Activated CD4-positive, alpha-beta T cell treated with anti-CD3 and anti-CD28 coated beads, Interleukin-2, amount 50 U/mL, for 1 hour (primary cell): Measurements from ENCODE around the gene DNAH1.

Source experiments
- DNase-seq: peaks from one replicate; pipeline ENCODE4 v3.0.0-alpha.2; 2020

The DNAH1 gene

DNA sequence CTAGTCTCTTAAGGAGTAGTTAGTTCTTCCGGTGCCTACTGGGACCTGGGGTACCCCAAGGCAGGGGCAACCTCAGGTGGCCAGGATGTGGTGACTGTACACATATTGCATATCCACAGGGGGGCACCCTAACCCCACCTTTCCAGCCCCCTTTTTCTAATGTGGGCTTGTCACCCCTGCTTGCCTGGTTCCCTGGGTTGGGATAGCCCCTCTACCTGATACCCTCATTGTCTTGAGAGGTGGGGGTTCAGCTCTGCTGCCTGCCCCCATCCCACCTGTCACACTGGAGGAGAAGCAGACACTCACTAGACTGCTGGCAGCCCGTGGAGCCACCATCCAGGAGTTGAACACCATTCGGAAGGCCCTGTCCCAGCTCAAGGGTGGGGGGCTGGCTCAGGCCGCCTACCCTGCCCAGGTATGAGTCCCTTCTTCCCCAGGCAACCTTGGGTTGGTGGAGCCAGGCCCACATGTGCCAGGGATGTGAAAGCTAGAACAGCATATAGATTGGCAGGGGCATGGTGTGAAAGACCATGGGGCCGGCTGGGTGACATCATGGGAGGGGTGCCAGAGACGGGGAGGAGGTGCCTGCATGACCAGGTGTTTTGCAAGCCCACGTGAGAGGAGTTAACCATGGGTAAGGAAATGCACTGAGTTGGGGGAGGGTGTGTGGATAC lies 24.5 kb upstream of the DNAH1 start:
- peak; percentile 38 for DNase-seq

DNA sequence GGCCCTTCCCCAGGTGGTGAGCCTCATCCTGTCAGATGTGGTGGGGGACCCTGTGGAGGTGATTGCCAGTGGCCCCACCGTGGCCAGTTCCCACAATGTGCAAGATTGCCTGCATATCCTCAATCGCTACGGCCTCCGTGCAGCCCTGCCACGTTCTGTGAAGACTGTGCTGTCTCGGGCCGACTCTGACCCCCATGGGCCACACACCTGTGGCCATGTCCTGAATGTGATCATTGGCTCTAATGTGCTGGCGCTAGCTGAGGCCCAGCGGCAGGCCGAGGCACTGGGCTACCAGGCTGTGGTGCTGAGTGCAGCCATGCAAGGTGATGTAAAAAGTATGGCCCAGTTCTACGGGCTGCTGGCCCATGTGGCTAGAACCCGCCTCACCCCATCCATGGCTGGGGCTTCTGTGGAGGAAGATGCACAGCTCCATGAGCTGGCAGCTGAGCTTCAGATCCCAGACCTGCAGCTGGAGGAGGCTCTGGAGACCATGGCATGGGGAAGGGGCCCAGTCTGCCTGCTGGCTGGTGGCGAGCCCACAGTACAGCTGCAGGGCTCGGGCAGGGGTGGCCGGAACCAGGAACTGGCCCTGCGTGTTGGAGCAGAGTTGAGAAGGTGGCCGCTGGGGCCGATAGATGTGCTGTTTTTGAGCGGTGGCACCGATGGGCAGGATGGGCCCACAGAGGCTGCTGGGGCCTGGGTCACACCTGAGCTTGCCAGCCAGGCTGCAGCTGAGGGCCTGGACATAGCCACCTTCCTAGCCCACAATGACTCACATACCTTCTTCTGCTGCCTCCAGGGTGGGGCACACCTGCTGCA lies 23.7 kb upstream of the DNAH1 start:
- no peak for DNase-seq

DNA sequence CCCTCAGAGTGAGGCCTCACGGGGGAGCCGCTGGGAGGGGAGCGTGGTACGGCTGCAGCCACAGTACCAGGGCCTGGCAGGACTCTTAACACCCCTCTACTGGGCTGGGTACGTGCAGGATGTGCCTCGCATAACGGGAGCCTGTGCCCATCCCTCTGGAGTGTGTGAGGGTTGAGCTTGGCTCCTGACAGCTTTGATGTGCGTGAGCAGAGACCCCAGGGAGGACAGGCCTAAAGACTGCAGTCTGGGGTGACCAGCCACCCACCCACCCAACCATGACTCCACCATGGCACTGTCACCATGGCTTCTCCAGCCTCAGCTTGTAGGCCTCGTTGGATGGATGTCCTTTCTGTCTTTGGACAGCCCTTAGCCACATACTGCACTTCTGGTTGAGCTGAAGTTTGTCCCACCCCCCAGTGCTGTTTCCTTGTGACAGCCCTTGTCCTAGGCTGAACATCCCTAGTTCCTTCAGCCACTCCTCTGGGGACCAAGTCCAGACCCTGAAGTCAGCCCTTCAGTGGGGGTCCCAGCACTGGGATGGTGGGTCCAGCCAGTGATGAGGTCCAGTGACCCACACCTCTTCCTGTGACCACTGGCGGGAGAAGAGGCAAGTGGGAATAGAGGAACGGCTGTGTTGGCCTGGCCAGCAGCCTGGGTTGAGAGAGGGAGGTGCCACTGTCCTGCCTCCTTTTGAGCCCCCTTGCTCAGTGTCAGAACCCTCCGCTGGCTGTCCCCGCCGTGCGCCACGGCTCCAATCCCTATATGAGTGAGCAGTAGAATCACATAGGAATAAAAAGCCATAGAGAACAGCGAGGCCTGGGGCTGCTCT lies 22.4 kb upstream of the DNAH1 start:
- DNase-seq: no peak

DNA sequence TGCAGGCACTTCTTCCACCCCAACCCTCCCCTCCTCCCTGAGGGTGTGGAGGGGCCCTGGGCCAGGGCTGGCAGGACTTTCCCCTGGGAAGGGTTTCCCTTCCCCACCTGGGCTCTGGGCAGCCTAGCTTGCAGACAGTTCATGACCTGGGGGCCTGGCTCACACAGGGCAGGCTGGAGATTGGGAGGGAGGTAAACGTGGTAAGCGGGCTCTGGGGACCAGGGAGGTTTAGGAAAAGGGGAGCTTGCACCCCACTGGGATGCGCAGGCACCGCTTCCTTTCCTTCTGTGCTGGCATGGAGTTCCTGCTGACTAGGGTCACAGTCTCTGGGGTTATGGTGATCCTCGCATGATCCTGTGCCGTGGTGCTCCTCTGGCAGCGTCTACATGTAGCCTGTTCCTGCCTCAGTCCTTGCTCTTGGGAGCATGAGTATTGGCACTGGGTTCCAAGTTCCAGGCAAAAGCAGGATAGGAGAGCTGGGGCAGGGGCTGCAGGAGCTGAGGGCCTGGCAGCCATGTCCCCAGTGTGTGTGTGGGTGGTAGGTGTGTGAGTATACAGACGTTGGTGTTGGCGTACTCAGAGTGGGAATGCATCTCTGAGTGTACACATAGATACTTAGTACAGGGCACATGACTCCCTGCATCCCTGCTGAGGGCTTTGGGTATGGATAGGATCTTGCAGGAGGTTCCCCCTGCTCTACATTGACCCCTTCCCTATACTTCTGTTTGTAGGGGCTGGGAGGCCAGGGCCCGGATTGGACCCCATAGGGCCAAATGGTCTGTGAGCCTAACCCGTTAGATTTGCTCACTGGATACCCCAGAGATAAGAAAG lies 21.6 kb upstream of the DNAH1 start:
- no peak for DNase-seq

DNA sequence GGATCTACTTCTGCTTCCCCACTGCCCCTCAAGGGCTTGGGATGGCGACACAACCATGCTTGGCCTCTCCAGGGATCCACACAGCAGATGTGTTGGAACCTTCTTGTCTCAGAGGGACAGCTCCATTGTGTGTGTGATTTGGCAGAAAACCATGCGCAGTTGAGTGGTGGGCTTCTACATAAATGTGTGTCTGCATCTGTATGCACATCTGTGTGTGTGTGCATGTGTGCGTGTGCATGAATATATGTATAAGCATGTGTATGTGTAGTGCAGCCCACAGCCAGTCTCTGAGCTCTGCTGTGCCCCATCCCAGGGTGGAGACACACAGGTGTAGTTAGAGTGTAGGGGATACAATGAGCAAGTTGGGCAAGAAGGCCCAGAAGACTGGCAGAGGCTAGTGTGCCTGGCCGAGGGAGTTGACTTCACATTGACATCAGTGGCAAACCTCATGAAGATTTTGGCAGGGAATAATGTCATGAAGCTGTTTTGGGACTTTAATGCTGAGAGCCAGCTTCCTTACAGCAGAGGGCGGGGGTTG lies 20.4 kb upstream of the DNAH1 start:
- no peak for DNase-seq

DNA sequence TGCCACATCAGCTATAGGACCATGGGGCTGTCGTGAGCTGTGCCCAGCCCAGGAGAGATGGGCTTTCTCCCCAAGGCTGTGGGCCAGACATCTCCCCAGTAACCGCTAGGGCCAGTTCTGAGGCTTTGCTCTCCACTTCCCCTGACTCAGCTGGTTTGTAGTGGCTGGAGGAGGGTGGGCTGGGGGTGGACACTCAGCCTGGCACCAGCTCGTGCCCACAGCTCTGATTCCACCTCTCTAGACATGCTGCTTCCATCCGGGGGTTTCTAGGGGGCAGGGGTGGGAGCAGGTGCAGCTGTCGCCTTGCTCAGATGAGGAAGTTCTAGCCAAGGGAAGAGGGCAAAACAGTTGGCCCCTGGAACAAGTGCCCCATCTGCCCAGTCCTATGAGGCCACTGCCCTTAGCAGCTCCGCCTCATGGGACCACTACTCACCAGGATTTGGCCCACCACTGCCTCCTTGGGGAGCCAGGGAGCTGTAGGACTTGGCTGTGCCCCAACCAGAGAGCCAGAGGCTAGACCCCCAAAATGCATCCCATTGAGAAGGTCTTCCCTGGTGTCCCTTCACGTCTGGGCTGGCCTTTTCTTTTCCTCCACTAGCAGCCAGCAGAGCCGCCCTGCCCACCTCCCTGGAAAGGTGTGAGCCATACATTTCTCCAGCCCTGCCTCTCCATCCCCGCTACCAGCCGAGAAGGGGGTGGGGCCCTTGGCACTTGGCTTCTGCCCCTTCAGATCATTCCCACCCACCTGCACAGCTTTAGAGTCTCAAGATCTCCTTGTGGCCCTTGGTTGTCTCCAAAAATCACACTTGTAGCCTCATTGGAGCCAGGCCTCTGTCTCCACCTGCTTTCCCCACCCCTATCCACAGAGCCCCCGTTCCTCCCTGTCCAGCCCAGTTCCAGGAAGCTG lies 18.6 kb upstream of the DNAH1 start:
- DNase-seq: no peak

DNA sequence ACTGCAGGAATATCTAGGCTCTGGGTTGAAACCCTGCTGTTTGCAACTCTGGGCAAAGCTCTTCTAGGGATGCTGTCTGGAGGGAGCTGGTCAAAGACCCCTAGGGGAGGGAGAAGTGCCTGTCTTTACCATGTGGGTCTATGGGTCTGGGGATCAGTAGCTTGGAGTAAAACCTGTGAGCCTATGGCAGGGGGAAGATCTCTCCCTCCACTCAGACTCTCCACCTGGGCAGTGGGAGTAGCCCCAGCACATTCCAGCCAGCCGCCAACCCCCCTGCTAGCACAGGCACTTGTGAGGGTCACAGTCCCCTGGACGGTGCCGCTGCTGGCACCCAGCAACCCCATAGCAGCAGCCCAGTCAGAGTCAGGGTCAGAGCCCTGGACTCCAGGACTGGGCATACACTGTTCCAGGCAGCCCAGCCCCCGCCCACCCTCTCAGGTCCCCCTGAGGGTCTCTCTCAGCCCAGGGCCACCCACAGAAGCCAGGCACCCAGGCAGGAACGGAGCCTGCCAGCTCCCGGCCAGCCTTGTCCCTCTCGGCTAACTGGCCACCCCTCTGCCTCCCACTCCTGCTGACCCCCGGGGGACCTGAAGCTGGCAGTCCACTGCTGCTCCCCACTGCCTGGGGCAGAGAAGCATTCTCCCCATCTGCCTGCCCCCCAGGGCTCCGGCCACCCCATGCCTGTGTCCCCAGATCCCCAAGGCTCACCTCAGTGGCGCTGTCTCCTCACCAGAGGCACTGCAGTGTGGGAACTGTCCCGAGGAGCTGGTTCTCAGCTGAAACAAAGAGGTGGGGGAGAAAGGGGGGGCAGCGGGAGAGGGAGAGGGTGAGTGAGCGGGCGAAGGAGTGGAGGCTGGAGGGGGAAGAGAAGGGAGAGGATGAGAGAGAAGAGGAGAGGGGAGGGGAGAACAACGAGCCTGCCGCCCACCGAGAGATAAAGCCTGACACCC lies 17.7 kb upstream of the DNAH1 start:
- DNase-seq: no peak

DNA sequence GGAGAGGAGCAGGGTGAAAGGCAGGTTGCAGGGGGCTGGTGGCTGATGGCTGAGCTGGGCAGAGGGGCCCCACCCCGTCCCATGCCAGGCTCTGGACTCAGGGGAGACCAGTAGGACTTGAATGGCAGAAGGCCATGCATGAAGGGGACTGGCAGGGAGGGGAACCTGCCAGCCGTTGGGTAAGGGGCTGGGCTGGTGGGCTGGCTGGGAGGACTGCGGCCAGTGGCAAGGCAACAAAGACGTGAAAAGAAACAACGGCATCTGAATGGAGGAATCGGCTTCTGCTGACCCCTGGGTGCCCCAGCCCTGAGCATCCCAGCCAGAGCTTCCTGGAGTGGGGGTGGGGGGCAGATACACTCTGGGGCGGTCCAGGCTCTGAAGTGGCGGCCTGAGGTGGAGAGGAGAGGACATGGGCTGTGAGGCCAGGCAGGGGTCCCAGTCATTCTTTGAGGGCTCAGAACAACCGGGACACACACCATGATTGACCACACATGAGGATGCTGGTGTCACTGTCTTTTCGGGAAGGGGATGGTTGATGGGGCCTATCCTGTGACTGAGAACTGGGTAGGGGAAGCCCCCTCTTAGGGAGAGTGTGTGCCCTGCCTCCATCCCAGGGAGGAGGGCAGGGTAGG lies 16.8 kb upstream of the DNAH1 start:
- no peak for DNase-seq

DNA sequence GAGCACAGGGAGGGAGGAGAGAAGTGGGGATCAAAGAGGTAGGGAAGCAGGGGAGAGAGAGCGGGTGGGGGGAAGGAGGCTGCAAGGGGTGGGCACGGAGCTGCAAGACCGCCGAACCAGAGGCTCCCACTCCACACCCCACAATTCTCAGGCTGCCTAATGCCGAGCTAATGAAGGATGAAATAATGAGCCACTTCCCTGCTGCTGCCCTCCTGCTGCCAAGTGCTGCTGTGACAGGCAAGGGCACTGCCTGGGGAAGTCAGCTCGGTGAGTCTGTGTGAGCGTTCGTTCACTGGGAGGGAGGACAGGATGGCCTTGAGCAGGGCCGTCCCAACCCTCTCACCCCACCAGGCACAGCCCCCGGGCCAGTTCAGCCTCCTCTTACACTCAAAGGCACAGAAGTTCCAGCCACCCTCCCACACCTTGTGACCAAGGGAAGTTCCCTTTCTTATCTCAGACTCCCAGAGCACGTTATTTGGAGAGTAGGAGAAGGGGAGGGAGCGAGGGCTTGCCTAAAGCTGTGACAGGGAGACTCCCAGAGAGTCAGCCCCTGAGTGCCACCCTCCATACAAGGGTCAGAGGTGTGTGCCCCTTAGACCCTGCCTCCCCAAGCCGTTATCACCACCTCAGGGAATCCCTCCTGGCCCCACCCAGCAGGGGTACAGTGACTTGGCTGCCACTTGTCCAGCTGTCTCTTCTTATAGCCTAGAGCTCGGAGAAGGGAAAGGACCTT lies 16.1 kb upstream of the DNAH1 start:
- DNase-seq: no peak

DNA sequence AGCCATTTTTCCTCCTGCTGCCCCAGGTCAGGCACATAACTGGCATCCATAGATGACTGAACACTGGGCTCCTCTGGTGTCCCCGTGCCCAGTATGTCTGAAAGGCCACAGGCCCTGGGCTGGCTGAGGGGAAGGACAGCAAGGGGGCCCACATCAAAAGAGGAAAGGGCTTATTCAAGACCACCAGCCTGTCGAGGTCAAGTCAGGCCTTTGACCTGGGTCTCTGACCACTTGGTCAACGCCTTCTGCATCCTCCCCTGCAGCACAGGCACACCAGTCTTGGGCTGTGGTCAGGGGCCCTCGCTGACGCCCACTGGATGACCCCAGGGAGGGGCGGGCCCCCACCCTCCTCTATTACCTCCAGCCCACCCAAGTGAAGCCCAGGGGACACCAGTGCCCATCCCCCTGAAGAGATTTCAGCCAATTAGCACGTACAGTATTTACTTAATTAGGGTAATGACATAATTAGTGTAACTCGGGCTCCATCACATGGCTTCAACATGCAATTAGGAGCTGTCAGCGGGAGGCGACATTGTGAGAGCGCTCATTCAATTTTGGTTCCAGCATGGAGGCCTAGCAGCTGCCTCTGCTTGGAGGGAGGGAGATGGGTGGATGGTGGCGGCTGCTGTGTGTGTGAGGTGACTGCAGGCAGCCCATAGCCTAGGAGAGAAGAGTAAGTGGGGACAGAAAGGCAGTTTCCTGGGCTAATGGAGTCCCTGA lies 13.5 kb upstream of the DNAH1 start:
- no peak for DNase-seq

DNA sequence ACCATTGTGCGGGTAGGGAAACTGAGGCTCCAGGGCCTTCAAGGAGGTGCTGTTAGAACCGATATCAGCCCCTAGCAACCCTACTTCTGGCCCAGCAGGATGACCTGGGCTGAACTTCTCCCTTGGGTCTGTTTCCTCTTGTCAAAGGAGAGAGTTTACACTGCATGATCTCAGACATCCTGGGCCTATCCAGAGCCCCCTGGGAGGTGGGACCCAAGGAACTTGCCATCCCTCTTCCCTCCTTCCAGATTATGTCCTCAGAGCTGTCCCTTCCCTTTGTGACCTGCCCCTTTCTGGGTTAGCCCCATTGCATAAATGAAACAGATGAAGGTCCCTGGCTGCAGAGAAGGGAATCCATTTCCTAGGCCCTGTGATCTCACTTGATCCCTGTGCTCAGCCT lies 12.3 kb upstream of the DNAH1 start:
- DNase-seq: no peak

DNA sequence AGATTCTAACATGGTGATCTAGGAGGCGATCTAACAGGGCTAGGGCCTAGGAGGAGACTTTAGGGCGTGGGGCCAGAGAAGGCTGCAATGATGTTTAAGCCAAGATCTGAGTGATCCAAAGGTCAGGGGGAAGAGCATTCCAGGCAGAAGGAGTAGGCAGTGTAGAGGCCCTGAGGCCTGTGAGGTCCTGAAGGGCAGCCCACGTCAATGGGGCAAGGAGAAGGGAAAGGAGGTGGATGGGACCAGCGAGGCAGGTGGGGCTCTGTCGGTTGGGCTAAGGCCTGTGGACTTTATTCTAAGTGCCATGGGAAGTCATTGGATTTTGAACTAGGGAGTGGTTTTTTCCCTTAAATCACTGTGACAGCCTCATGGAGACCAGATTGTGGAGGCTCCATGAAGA lies 10.2 kb upstream of the DNAH1 start:
- DNase-seq: no peak

DNA sequence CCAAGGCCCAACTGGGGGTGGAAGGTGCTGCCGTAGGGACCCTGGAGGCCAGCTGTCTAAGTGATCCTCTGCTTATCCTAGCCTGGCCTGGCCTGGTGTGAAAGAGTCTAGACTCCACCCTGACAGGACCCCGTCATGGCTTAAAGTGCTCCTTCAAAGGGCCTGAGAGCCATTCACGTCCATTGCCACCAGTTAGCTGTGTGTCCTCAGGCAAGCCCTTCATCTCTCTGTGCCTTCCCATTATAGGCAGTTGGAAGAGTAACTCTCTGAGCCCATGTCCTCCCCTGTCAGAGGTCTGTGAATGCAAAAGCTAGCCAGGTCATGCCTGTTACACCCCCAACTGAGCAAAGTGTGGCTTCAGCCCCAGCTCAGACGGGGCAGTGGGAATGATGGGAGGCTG lies 9.1 kb upstream of the DNAH1 start:
- no peak for DNase-seq

DNA sequence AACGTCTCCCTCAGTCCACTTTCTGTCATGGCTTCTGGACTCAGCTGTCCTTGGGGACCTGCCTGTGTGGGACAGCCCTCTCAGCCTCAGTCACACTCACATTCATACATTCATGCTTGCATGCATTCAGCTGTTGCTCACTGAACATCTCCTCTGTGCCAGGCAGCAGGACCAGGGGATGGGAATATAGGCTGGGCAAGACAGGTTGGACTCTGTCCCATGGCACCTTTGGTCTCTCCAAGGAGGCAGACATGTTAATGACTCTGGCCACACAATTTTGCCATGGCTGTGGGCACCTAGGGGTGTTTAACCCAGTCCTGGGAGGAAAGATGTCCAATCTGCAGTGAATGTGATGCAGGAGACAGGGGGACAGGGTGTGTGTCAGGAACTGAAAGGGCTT lies 7.8 kb upstream of the DNAH1 start:
- DNase-seq: no peak

DNA sequence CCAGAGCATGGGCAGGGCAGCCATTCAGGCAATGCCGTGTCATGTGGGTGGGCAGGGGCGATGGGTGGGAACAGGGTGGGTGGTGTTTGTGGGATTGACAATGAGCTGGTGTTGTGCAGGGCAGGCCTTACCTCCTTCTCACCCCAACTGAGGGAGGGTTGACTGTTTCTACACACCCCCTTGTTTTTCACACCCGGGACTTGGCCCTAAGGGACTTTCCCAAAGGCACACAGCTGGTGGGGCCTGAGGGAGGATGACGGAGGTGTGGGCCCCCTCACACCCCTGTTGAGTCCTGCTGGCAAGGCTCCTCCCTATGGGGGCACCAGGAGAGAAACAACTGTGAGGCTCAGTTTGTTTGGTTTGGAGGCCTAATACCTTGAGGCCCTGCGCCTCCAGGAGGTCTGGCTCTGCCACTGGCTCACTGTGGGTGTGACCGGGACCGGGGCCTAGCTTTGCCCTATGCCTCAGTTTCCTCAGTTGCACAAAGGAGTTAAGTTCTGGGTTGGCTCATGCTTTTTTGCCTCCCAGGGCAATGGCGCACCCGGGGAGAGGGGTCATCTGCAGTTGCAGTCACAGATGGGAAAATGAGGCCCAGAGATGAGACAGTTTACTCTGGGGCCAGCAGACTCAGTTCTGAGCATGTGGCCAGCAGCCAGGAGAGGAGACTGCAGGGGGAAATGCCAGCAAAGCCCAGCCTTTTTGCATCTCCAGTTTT lies 5.1 kb upstream of the DNAH1 start:
- DNase-seq: peak; percentile 9

DNA sequence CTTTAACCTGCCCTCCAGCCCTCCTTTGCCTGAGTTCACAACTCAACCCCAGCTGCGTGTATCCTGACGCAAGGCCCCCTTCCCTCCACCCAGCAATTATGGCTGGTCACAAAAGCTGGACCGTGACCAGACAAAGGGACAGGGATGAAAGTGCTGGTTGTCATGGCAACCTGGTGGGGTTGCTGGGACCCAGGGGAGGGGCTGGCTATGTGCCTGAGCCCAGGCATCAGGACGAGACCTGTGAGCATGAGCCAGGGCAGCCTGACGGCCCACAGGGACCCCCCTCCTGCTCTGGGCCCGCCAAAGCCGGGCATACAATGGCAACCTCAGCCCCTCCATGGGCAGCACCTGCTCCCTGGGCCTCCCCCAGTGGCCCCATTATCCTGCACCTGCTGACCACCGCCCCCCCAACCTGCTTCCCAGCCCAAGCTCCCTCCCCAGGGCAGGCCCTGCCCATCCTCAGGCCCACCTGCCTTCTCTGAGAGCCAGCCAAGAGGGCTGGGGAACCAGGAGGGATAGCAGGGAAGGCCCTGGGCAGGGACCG lies 4.5 kb upstream of the DNAH1 start:
- no peak for DNase-seq

DNA sequence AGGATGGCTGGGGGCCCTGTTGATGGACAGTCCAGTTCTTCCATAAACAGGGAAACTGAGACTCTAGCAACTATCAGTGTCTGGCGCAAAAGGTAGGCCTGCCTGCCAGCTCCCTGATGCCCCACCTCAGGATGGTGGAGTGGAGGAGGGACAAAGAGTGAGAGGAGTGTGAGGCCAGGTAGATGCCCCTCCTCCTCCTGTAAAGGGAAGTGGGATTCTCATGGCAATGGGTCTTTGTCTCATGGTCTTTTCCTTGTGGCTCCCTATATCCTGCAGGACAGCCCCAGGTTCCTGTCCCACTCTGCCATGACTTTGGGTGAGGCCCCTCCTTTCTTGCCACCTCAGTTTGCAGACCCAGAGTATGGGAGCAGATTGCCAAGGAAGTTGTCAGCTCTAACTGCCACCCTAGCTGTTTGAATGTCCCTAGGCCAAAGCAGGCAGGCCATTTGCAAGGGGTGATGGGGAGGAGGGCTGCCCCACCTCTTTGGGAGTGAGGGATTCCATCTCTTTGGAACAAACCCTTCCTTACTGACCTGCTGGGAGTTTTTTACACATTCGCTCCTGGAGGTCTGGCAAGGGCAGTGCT lies 2.8 kb upstream of the DNAH1 start:
- no peak for DNase-seq
